GM23338 (cell line): ENCODE results near the gene ERC1. TPM values are rescaled to one million over a fixed set of nuclear protein-coding genes. Genes with fewer than 3 reads are reported as not detected.
A peak's percentile ranks its signal among the peaks of the same experiment; 100 is the strongest.

Experiments
- ATAC-seq: fragments of 200-7000 bp; cut with Tn5 transposase; 3 replicates; pipeline ENCODE4 v1.9.1; 2020
- DNase-seq: peaks from one replicate; pipeline ENCODE4 v3.0.0-alpha.2; 2015; ENCODE audit warnings: low spot score
- H2AFZ ChIP-seq: fragments of 200-600 bp; sonication (generic); 2 replicates; pipeline ENCODE4 v1.8.0; 2016; ENCODE audit warnings: antibody characterized with exemption, mild to moderate bottlenecking, moderate library complexity
- H3F3A ChIP-seq: fragments of 200-600 bp; sonication (generic); replicated peaks from 2 replicates; pipeline ENCODE4 v1.8.0; 2017; ENCODE audit warnings: antibody characterized with exemption, mixed run types, low read depth
- H3K27ac ChIP-seq: fragments of 200-600 bp; sonication (generic); 2 replicates; pipeline ENCODE4 v1.6.1; 2016; ENCODE audit warnings: low read depth
- H3K27me3 ChIP-seq: fragments of 200-600 bp; sonication (generic); 2 replicates; pipeline ENCODE4 v1.8.0; 2016; ENCODE audit warnings: mild to moderate bottlenecking, mixed run types, moderate library complexity; ENCODE audit not compliant: insufficient read depth
- H3K36me3 ChIP-seq: fragments of 200-600 bp; sonication (generic); 2 replicates; pipeline ENCODE4 v1.8.0; 2016; ENCODE audit warnings: mild to moderate bottlenecking; ENCODE audit not compliant: insufficient read depth
- H3K4me1 ChIP-seq: fragments of 200-600 bp; sonication (generic); 2 replicates; pipeline ENCODE4 v1.8.0; 2016; ENCODE audit warnings: mild to moderate bottlenecking, moderate library complexity; ENCODE audit not compliant: insufficient read depth
- H3K4me2 ChIP-seq: fragments of 200-600 bp; sonication (generic); 2 replicates; pipeline ENCODE4 v1.7.1; 2017; ENCODE audit warnings: mixed run types
- H3K4me3 ChIP-seq: fragments of 200-600 bp; sonication (generic); 2 replicates; pipeline ENCODE4 v1.6.1; 2016; ENCODE audit warnings: mixed run types
- H3K79me2 ChIP-seq: fragments of 200-600 bp; sonication (generic); replicated peaks from 2 replicates; pipeline ENCODE4 v1.8.0; 2017; ENCODE audit warnings: mild to moderate bottlenecking; ENCODE audit not compliant: insufficient read depth
- H3K9me2 ChIP-seq: fragments of 200-600 bp; sonication (generic); 2 replicates; pipeline ENCODE4 v1.8.0; 2017; ENCODE audit not compliant: insufficient read depth
- H4K20me1 ChIP-seq: fragments of 200-600 bp; sonication (generic); replicated peaks from 2 replicates; pipeline ENCODE4 v1.8.0; 2017; ENCODE audit warnings: mild to moderate bottlenecking; ENCODE audit not compliant: insufficient read depth
- H3K27ac Mint-ChIP-seq: 2 replicates; pipeline ENCODE4 v1.8.0; 2020; ENCODE audit warnings: inconsistent platforms, mild to moderate bottlenecking, moderate library complexity, mixed read lengths
- H3K27me3 Mint-ChIP-seq: 3 replicates; pipeline ENCODE4 v1.8.0; 2022; ENCODE audit warnings: low read depth, mild to moderate bottlenecking, moderate library complexity, mixed read lengths, inconsistent platforms; ENCODE audit not compliant: insufficient read depth, poor library complexity
- H3K36me3 Mint-ChIP-seq: 3 replicates; pipeline ENCODE4 v1.8.0; 2021; ENCODE audit warnings: low read depth, mild to moderate bottlenecking, inconsistent platforms, moderate library complexity, mixed read lengths
- H3K4me1 Mint-ChIP-seq: 3 replicates; pipeline ENCODE4 v1.8.0; 2020; ENCODE audit warnings: mild to moderate bottlenecking, inconsistent platforms, mixed read lengths
- H3K4me3 Mint-ChIP-seq: 3 replicates; pipeline ENCODE4 v1.8.0; 2021; ENCODE audit warnings: moderate library complexity, mild to moderate bottlenecking, inconsistent platforms, mixed read lengths
- H3K9me3 Mint-ChIP-seq: 3 replicates; pipeline ENCODE4 v1.8.0; 2020; ENCODE audit warnings: moderate library complexity, mild to moderate bottlenecking, inconsistent platforms, mixed read lengths
- CREB1 ChIP-seq: fragments of 250-450 bp; sonication (Bioruptor Pico); IDR thresholded peaks from 2 replicates; pipeline ENCODE4 v1.5.0; 2020; ENCODE audit warnings: low read depth, mild to moderate bottlenecking, moderate library complexity
- EZH2 ChIP-seq: fragments of 200-600 bp; sonication (generic); IDR thresholded peaks from one replicate; pipeline ENCODE4 v1.8.0; 2017; ENCODE audit warnings: antibody characterized with exemption, mild to moderate bottlenecking, low read depth; ENCODE audit not compliant: unreplicated experiment
- EZH2phosphoT487 ChIP-seq: fragments of 200-600 bp; sonication (generic); IDR thresholded peaks from one replicate; pipeline ENCODE4 v1.8.1; 2018; ENCODE audit warnings: antibody characterized with exemption; ENCODE audit not compliant: unreplicated experiment
- JUNB ChIP-seq: IDR thresholded peaks from one replicate; pipeline ENCODE4 v1.6.1; 2016; ENCODE audit warnings: antibody characterized with exemption; ENCODE audit not compliant: unreplicated experiment
- NANOG ChIP-seq: IDR thresholded peaks from 2 replicates; pipeline ENCODE4 v1.6.1; 2016; ENCODE audit warnings: antibody characterized with exemption, borderline replicate concordance
- ZNF114 ChIP-seq: fragments of 250-450 bp; sonication (Bioruptor Pico); IDR thresholded peaks from 2 replicates; pipeline ENCODE4 v1.5.0; 2020; ENCODE audit warnings: mild to moderate bottlenecking, moderate library complexity
- ZNF331 ChIP-seq: fragments of 250-450 bp; sonication (Bioruptor Pico); IDR thresholded peaks from 2 replicates; pipeline ENCODE4 v1.5.0; 2020; ENCODE audit warnings: low read depth, mild to moderate bottlenecking, moderate library complexity
- polyA plus RNA-seq: library from polyadenylated mRNA; unstranded; fragments of >200 nt; fragmentation: Nextera tagmentation; extraction: Ambion mirVana; gene quantifications from 2 replicates; pipeline ENCODE4 v1.2.1, GENCODE V29; 2016
- total RNA-seq: library from RNA; depleted of rRNA; stranded (reverse); fragments of >200 nt; shearing (Covaris generic); gene quantifications from 2 replicates; pipeline ENCODE4 v1.2.3, GENCODE V29; 2014
- TF ChIP-seq, protein P1 (sequence below): IDR thresholded peaks from 2 replicates; pipeline ENCODE4 v1.6.1; 2016; ENCODE audit warnings: antibody characterized with exemption
- TF ChIP-seq, protein P2 (sequence below), 2 experiments: fragments of 200-600 bp in 1 of 2; sonication (generic) in 1 of 2; conservative IDR thresholded peaks; 2 replicates each; pipeline versions ENCODE4 v1.5.1 to v1.6.1; 2016 to 2017; ENCODE audit warnings: antibody characterized with exemption in 2 of 2, low read depth in 2 of 2, mild to moderate bottlenecking in 2 of 2, moderate library complexity in 1 of 2
- TF ChIP-seq, protein P3 (sequence below): IDR thresholded peaks from one replicate; pipeline ENCODE4 v1.6.1; 2018; ENCODE audit warnings: antibody characterized with exemption; ENCODE audit not compliant: unreplicated experiment

ERC1 gene
- total and polyA plus RNA-seq, 2 experiments from 2014 or later, result 28.1 to 35.3 TPM

DNA sequence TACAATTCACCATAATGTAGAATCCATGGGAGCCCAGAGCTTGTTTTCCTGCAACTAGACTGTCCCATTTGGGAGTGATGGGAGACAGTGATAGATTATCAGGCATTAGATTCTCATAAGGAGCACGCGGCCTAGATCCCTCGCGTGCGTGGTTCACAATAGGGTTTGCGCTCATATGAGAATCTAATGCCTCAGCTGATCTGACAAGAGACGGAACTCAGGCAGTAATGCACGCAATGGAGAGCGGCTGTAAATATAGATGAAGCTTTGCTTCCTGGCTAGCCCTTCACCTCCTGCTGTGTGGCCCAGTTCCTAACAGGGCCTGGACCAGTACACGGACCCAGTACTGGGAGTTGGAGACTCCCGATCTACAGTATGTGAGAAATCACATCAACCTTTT is 476.7 kb downstream of the ERC1 start:
- H3K9me3 Mint-ChIP-seq, result peaks cover 2% of the 10 kb centered on the region; the same call in 1 of the 3 replicates
- H3K27me3 Mint-ChIP-seq, result peaks cover 4% of the 10 kb centered on the region
- Histone ChIP-seq H3K4me2 (no peak overlapping the region), H3K9me2 (no peaks in the 10 kb centered on the region), H2AFZ (no peak overlapping the region), H3K36me3 (no peaks in the 10 kb centered on the region), H3K4me3 (no peak overlapping the region), H3K27ac (no peak overlapping the region), H3K27me3 (no peaks in the 10 kb centered on the region), H3F3A (no peaks in the 10 kb centered on the region), H4K20me1 (no peaks in the 10 kb centered on the region; the same call in 1 of the 2 replicates), H3K4me1 (0 out of 2 replicates have a peak, but pooled peaks cover 4% of the 10 kb centered on the region), H3K79me2 (no peaks in the 10 kb centered on the region)
- peaks cover 3% of the 10 kb centered on the region for H3K4me1 Mint-ChIP-seq
- TF ChIP-seq, protein P1, sequence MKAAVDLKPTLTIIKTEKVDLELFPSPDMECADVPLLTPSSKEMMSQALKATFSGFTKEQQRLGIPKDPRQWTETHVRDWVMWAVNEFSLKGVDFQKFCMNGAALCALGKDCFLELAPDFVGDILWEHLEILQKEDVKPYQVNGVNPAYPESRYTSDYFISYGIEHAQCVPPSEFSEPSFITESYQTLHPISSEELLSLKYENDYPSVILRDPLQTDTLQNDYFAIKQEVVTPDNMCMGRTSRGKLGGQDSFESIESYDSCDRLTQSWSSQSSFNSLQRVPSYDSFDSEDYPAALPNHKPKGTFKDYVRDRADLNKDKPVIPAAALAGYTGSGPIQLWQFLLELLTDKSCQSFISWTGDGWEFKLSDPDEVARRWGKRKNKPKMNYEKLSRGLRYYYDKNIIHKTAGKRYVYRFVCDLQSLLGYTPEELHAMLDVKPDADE, result no peak
- TF ChIP-seq EZH2, result no peak
- TF ChIP-seq JUNB, result no peak
- TF ChIP-seq, protein P2, sequence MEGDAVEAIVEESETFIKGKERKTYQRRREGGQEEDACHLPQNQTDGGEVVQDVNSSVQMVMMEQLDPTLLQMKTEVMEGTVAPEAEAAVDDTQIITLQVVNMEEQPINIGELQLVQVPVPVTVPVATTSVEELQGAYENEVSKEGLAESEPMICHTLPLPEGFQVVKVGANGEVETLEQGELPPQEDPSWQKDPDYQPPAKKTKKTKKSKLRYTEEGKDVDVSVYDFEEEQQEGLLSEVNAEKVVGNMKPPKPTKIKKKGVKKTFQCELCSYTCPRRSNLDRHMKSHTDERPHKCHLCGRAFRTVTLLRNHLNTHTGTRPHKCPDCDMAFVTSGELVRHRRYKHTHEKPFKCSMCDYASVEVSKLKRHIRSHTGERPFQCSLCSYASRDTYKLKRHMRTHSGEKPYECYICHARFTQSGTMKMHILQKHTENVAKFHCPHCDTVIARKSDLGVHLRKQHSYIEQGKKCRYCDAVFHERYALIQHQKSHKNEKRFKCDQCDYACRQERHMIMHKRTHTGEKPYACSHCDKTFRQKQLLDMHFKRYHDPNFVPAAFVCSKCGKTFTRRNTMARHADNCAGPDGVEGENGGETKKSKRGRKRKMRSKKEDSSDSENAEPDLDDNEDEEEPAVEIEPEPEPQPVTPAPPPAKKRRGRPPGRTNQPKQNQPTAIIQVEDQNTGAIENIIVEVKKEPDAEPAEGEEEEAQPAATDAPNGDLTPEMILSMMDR (conservative IDR thresholded peaks at IDR 0.05; ENCODE audit: low read depth in 2 of 2), result no peak
- no peak for TF ChIP-seq NANOG
- DNase-seq (no peak), ATAC-seq (no peak)
- no peak overlapping the region for H3K27ac Mint-ChIP-seq
- peaks cover 5% of the 10 kb centered on the region for H3K36me3 Mint-ChIP-seq
- H3K4me3 Mint-ChIP-seq, result no peak overlapping the region

DNA sequence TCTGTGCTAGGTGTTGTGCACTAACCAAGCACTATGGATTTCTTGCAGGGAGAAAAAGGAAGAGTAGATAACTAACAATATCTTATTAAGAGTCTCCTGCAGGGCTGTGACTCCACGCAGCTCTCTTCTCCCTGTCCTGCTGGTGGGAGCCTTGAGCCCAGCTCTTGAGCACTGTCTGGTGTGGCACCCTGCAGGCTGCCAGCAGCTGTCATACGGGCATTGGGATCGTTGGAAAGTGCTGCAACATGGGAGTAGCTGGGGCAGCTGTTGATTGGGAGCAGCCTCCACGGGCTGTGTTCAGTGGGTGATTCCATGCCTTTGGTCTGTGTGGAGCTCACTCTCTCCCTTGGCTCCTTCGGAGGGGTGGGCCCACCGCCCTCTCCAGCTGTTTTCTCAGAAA is 478.0 kb downstream of the ERC1 start:
- peaks cover 3% of the 10 kb centered on the region for H3K4me1 Mint-ChIP-seq
- no peaks in the 10 kb centered on the region for H3K36me3 ChIP-seq
- H3K27me3 ChIP-seq, result no peaks in the 10 kb centered on the region
- H3K27me3 Mint-ChIP-seq, result peaks cover 1% of the 10 kb centered on the region
- H3K4me1 ChIP-seq, result peaks cover 11% of the 10 kb centered on the region
- H3K9me3 Mint-ChIP-seq, result peaks cover 2% of the 10 kb centered on the region; the same call in 1 of the 3 replicates
- no peak overlapping the region for H3K27ac ChIP-seq
- H2AFZ ChIP-seq, result no peak overlapping the region
- no peak overlapping the region; the same call in 1 of the 2 replicates for H3K27ac Mint-ChIP-seq
- no peak for DNase-seq
- H4K20me1 ChIP-seq, result no peaks in the 10 kb centered on the region; the same call in 1 of the 2 replicates
- no peak overlapping the region for H3K4me2 ChIP-seq
- H3K4me3 Mint-ChIP-seq, result no peak overlapping the region
- H3K79me2 ChIP-seq, result no peaks in the 10 kb centered on the region
- no peaks in the 10 kb centered on the region for H3F3A ChIP-seq
- H3K4me3 ChIP-seq, result no peak overlapping the region
- ATAC-seq, result peak; percentile 20; the same call in 2 of the 3 replicates
- no peaks in the 10 kb centered on the region for H3K9me2 ChIP-seq
- H3K36me3 Mint-ChIP-seq, result peaks cover 5% of the 10 kb centered on the region
- TF ChIP-seq JUNB (no peak), CREB1 (CRISPR knock-in tag) (no peak), ZNF114 (CRISPR knock-in tag) (no peak), ZNF331 (CRISPR knock-in tag) (no peak), EZH2phosphoT487 (no peak)
- TF ChIP-seq, protein P2 (conservative IDR thresholded peaks at IDR 0.05; ENCODE audit: low read depth in 2 of 2), result no peak
- TF ChIP-seq, protein P3, sequence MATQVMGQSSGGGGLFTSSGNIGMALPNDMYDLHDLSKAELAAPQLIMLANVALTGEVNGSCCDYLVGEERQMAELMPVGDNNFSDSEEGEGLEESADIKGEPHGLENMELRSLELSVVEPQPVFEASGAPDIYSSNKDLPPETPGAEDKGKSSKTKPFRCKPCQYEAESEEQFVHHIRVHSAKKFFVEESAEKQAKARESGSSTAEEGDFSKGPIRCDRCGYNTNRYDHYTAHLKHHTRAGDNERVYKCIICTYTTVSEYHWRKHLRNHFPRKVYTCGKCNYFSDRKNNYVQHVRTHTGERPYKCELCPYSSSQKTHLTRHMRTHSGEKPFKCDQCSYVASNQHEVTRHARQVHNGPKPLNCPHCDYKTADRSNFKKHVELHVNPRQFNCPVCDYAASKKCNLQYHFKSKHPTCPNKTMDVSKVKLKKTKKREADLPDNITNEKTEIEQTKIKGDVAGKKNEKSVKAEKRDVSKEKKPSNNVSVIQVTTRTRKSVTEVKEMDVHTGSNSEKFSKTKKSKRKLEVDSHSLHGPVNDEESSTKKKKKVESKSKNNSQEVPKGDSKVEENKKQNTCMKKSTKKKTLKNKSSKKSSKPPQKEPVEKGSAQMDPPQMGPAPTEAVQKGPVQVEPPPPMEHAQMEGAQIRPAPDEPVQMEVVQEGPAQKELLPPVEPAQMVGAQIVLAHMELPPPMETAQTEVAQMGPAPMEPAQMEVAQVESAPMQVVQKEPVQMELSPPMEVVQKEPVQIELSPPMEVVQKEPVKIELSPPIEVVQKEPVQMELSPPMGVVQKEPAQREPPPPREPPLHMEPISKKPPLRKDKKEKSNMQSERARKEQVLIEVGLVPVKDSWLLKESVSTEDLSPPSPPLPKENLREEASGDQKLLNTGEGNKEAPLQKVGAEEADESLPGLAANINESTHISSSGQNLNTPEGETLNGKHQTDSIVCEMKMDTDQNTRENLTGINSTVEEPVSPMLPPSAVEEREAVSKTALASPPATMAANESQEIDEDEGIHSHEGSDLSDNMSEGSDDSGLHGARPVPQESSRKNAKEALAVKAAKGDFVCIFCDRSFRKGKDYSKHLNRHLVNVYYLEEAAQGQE, result no peak
